KMS-11 (cell line): Measurements from ENCODE around the gene SF3B1.

Source experiments
- H2AFZ ChIP-seq: fragments of 200-600 bp; sonication (generic); 2 replicates; pipeline ENCODE4 v1.6.1; 2016; ENCODE audit warnings: antibody characterized with exemption, mixed run types, low read depth
- H3K27ac ChIP-seq: fragments of 200-600 bp; sonication (generic); 2 replicates; pipeline ENCODE4 v1.6.1; 2016; ENCODE audit warnings: mild to moderate bottlenecking, mixed run types
- H3K27me3 ChIP-seq: fragments of 200-600 bp; sonication (generic); 2 replicates; pipeline ENCODE4 v1.6.1; 2017; ENCODE audit warnings: mild to moderate bottlenecking, low read depth, mixed run types, moderate library complexity; ENCODE audit not compliant: insufficient read depth
- H3K36me3 ChIP-seq: fragments of 200-600 bp; sonication (generic); 2 replicates; pipeline ENCODE4 v1.6.1; 2017; ENCODE audit warnings: mild to moderate bottlenecking, mixed run types; ENCODE audit not compliant: insufficient read depth
- H3K4me1 ChIP-seq: fragments of 200-600 bp; sonication (generic); 2 replicates; pipeline ENCODE4 v1.6.1; 2016; ENCODE audit warnings: mild to moderate bottlenecking, low read depth, mixed run types; ENCODE audit not compliant: poor library complexity, severe bottlenecking
- H3K4me2 ChIP-seq: fragments of 200-600 bp; sonication (generic); 2 replicates; pipeline ENCODE4 v1.7.0; 2016; ENCODE audit warnings: mild to moderate bottlenecking, mixed run types
- H3K4me3 ChIP-seq: fragments of 200-600 bp; sonication (generic); IDR thresholded peaks from 2 replicates; pipeline ENCODE4 v1.6.1; 2017; ENCODE audit warnings: low read depth, low read length, mixed read lengths; ENCODE audit not compliant: insufficient read depth
- H3K79me2 ChIP-seq: fragments of 200-600 bp; sonication (generic); 2 replicates; pipeline ENCODE4 v1.6.1; 2016; ENCODE audit warnings: low read depth, mixed run types; ENCODE audit not compliant: insufficient read depth
- H3K9ac ChIP-seq: fragments of 200-600 bp; sonication (generic); 2 replicates; pipeline ENCODE4 v1.6.1; 2016; ENCODE audit warnings: mild to moderate bottlenecking, mixed run types
- H4K20me1 ChIP-seq: fragments of 200-600 bp; sonication (generic); 2 replicates; pipeline ENCODE4 v1.6.1; 2016; ENCODE audit warnings: mild to moderate bottlenecking, mixed run types; ENCODE audit not compliant: insufficient read depth
- CTCF ChIP-seq: fragments of 200-600 bp; sonication (generic); conservative IDR thresholded peaks from 2 replicates; pipeline ENCODE4 v1.6.1; 2017; ENCODE audit warnings: low read depth, mild to moderate bottlenecking, antibody characterized with exemption, low read length, moderate library complexity, mixed read lengths

The SF3B1 gene

GRCh38 chr2:197391220-197391717 is 43.6 kb downstream of the SF3B1 start:
- Histone ChIP-seq H3K9ac (no peak overlapping the region), H3K4me1 (no peaks in the 10 kb centered on the region), H3K79me2 (no peaks in the 10 kb centered on the region), H3K27ac (no peak overlapping the region), H3K4me2 (no peak overlapping the region), H3K4me3 (no peak overlapping the region), H4K20me1 (no peaks in the 10 kb centered on the region; the same call in 1 of the 2 replicates), H2AFZ (no peak overlapping the region), H3K27me3 (no peaks in the 10 kb centered on the region), H3K36me3 (no peaks in the 10 kb centered on the region)
- no peak for TF ChIP-seq CTCF

DNA sequence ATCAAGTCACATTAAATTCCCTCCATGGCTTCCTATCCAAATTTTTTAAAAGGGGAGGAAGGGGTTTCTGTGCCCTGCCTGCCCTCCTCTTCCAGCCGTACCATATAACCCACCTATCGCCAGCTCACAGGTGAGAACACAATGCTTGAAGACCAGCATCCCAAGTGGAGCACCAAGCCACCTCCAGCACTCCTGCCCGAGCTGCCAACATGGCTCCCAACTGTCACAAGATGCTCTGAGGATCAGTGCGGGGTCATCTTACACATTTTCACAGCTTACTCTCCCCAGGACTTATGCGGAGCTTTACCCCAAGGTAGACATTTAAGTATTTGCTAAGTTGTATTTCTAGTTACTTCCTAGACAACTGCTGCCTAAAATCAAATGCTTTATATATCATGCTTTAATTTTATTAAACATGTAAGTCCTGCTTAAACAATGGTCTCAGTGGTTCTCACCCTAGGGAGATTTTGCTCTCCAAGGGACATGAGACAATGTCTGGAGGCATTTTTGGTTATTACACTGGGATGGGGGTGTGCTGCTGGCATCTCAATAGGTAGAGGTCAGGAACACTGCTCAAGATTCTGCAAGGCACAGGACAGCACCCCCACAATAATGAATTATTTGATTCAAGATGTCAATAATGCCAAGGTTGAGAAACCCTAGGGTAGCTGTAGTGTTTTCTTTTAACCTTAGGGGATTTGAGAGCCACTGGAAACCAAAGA is 45.8 kb downstream of the SF3B1 start:
- no peak overlapping the region for H3K4me2 ChIP-seq
- no peaks in the 10 kb centered on the region for H3K27me3 ChIP-seq
- H3K27ac ChIP-seq = no peak overlapping the region
- no peak overlapping the region for H3K9ac ChIP-seq
- H4K20me1 ChIP-seq = no peaks in the 10 kb centered on the region; the same call in 1 of the 2 replicates
- H3K79me2 ChIP-seq = no peaks in the 10 kb centered on the region
- H2AFZ ChIP-seq = no peak overlapping the region
- no peaks in the 10 kb centered on the region for H3K36me3 ChIP-seq
- H3K4me3 ChIP-seq = no peak overlapping the region
- no peak for TF ChIP-seq CTCF
- no peaks in the 10 kb centered on the region for H3K4me1 ChIP-seq

DNA sequence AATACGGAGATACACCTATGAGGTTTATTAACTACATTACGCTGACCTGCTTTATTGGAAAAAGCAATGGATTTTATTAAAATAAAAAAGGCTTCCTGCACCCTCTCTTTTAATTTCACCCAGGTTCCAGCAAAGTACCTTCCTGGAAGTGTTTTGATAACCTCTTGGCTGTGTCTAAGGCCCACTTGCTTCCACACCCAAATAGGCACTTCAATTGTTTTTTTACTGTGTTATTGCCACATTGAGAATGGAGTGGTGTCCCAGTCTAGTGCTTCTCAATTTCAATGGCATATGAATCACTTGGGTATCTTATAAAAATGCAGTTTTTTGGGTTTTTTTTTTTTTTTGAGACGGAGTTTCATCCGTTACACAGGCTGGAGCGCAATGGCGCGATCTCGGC is 47.6 kb downstream of the SF3B1 start:
- Histone ChIP-seq H3K79me2 (no peaks in the 10 kb centered on the region), H4K20me1 (no peaks in the 10 kb centered on the region; the same call in 1 of the 2 replicates), H3K27me3 (no peaks in the 10 kb centered on the region), H2AFZ (no peak overlapping the region), H3K27ac (no peak overlapping the region), H3K4me1 (no peaks in the 10 kb centered on the region), H3K36me3 (no peaks in the 10 kb centered on the region), H3K9ac (no peak overlapping the region), H3K4me2 (no peak overlapping the region), H3K4me3 (no peak overlapping the region)
- TF ChIP-seq CTCF = no peak

DNA sequence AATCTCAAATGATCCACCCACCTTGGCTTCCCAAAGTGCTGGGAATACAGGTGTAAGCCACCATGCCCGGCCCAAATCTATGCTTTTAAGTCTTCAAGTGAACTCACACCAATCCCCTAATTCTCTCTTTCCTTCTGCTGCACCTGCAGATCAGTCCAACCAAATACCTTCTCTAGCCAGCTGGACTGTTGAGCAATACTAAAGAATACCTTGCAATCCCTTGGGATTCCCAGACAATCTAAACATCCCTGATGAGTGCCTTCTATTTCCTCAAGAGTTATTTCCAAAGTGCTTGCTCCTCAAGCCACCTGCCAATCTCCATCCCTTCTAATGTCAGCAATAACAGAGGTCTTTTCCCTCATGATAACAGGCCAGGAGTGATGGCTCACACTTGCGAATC is 48.6 kb downstream of the SF3B1 start:
- Histone ChIP-seq H3K4me3 (no peak overlapping the region), H3K4me1 (no peaks in the 10 kb centered on the region), H2AFZ (no peak overlapping the region), H3K27me3 (no peaks in the 10 kb centered on the region), H3K79me2 (no peaks in the 10 kb centered on the region), H3K9ac (no peak overlapping the region), H4K20me1 (no peaks in the 10 kb centered on the region; the same call in 1 of the 2 replicates), H3K27ac (no peak overlapping the region), H3K36me3 (no peaks in the 10 kb centered on the region), H3K4me2 (no peak overlapping the region)
- TF ChIP-seq CTCF = no peak
